HCT116 (cell line): ENCODE results near the gene RP9. TPM values are rescaled to one million over a fixed set of nuclear protein-coding genes. Genes with fewer than 3 reads are reported as not detected.

Experiments used
- ATAC-seq: fragments of 200-7000 bp; cut with Tn5 transposase; 2 replicates; pipeline ENCODE4 v1.9.1; 2020; ENCODE audit warnings: mild to moderate bottlenecking, moderate library complexity
- BruUV-seq: library from RNA; stranded (reverse); fragments of 400-500 nt; replicated peaks from 2 replicates; lab custom pipeline; 2021; lab: Mats Ljungman, UMichigan
- CTCF ChIA-PET: fragments of 300-600 bp; sonication (Branson Sonifier 250); formaldehyde crosslinking; loops from one replicate; lab custom pipeline; 2021; ENCODE audit warnings: antibody characterized with exemption; lab: Charles Lee
- POLR2A ChIA-PET: fragments of 300-600, 350-600 bp; sonication (Branson Sonifier 250); formaldehyde crosslinking; loops from one replicate; lab custom pipeline; 2021; ENCODE audit warnings: antibody characterized with exemption; lab: Charles Lee
- RAD21 ChIA-PET, 2 experiments: fragments of 300-600 bp; sonication (Branson Sonifier 250); formaldehyde crosslinking; loops; one replicate each; lab custom pipeline; 2023; ENCODE audit warnings: low total read pairs in 2 of 2; ENCODE audit not compliant: uncharacterized antibody in 2 of 2, unreplicated experiment in 2 of 2, low non-redundant PET in 1 of 2; lab: Charles Lee
- DNase-seq: peaks from one replicate; pipeline ENCODE4 v3.0.0-alpha.2; 2010; ENCODE audit warnings: low read depth, low spot score
- H2AFZ ChIP-seq: fragments of 200-600 bp; shearing (Covaris generic), sonication (generic); 2 replicates; pipeline ENCODE4 v1.6.1; 2017; ENCODE audit warnings: low read depth, mixed run types, mixed read lengths, antibody characterized with exemption, low read length; ENCODE audit not compliant: poor library complexity, severe bottlenecking
- H3K27ac ChIP-seq: 2 replicates; pipeline ENCODE4 v1.5.1; 2012; ENCODE audit warnings: low read depth, low read length
- H3K27me3 ChIP-seq: fragments of 200-600 bp; sonication (generic); 2 replicates; pipeline ENCODE4 v1.6.1; 2016; ENCODE audit warnings: mixed run types, low read length, mixed read lengths; ENCODE audit not compliant: insufficient read depth
- H3K36me3 ChIP-seq, 2 experiments: fragments of 200-500 bp in 1 of 2; fragments of 200-600 bp in 1 of 2; sonication (Bioruptor generic) in 1 of 2; sonication (generic) in 1 of 2; 2 replicates each; pipeline versions ENCODE4 v1.5.1 to v1.6.1; 2014 to 2016; ENCODE audit warnings: low read length in 2 of 2, inconsistent platforms in 1 of 2, mixed read lengths in 1 of 2, mixed run types in 1 of 2; ENCODE audit not compliant: insufficient read depth in 2 of 2, control insufficient read depth in 1 of 2
- H3K4me1 ChIP-seq, 2 experiments: fragments of 200-600 bp in 1 of 2; sonication (generic) in 1 of 2; 2 replicates each; pipeline versions ENCODE4 v1.5.1 to v1.6.1; 2012 to 2017; ENCODE audit warnings: low read length in 2 of 2, inconsistent platforms in 1 of 2, mild to moderate bottlenecking in 1 of 2, mixed read lengths in 1 of 2, mixed run types in 1 of 2, moderate library complexity in 1 of 2; ENCODE audit not compliant: insufficient read depth in 2 of 2, control insufficient read depth in 1 of 2
- H3K4me2 ChIP-seq: fragments of 200-600 bp; sonication (generic); 2 replicates; pipeline ENCODE4 v1.6.1; 2017; ENCODE audit warnings: mixed run types, low read length, mixed read lengths
- H3K4me3 ChIP-seq, 2 experiments: fragments of 200-600 bp in 1 of 2; sonication (generic) in 1 of 2; replicated peaks in 1 of 2; 2 replicates each; pipeline ENCODE4 v1.5.1; 2011 to 2016; ENCODE audit warnings: low read length in 2 of 2, control low read depth in 1 of 2, low read depth in 1 of 2, mild to moderate bottlenecking in 1 of 2, mixed read lengths in 1 of 2, mixed run types in 1 of 2
- H3K79me2 ChIP-seq: fragments of 200-600 bp; sonication (generic); 2 replicates; pipeline ENCODE4 v1.6.1; 2017; ENCODE audit warnings: mild to moderate bottlenecking, mixed run types, low read length, moderate library complexity, mixed read lengths; ENCODE audit not compliant: insufficient read depth
- H3K9ac ChIP-seq: fragments of 200-600 bp; sonication (generic); 2 replicates; pipeline ENCODE4 v1.6.1; 2016; ENCODE audit warnings: low read length, mixed read lengths
- H3K9me2 ChIP-seq: fragments of 200-600 bp; sonication (generic), shearing (Covaris generic); 2 replicates; pipeline ENCODE4 v1.6.1; 2017; ENCODE audit warnings: mixed run types, mild to moderate bottlenecking, moderate library complexity; ENCODE audit not compliant: insufficient read depth
- H3K9me3 ChIP-seq, 2 experiments: fragments of 200-500 bp in 1 of 2; fragments of 200-600 bp in 1 of 2; sonication (Bioruptor generic) in 1 of 2; sonication (generic) in 1 of 2; 2 replicates each; pipeline ENCODE4 v1.6.1; 2014 to 2017; ENCODE audit warnings: low read length in 2 of 2, mixed read lengths in 2 of 2, inconsistent platforms in 1 of 2, low read depth in 1 of 2, mild to moderate bottlenecking in 1 of 2, mixed run types in 1 of 2, moderate library complexity in 1 of 2; ENCODE audit not compliant: control insufficient read depth in 1 of 2, insufficient read depth in 1 of 2
- H4K20me1 ChIP-seq: fragments of 200-600 bp; sonication (generic), shearing (Covaris generic); 2 replicates; pipeline ENCODE4 v1.6.1; 2017; ENCODE audit warnings: mixed run types, mild to moderate bottlenecking, moderate library complexity; ENCODE audit not compliant: insufficient read depth
- ATF3 ChIP-seq: IDR thresholded peaks from 2 replicates; pipeline ENCODE4 v1.6.1; 2012
- CBX3 ChIP-seq: IDR thresholded peaks from 2 replicates; pipeline ENCODE4 v1.6.1; 2012; ENCODE audit warnings: low read depth
- CEBPB ChIP-seq: IDR thresholded peaks from 2 replicates; pipeline ENCODE4 v1.6.1; 2012; ENCODE audit warnings: low read depth
- CTCF ChIP-seq, 3 experiments: fragments of 200-600 bp in 1 of 3; sonication (generic) in 1 of 3; IDR thresholded peaks in 2 of 3; conservative IDR thresholded peaks in 1 of 3; 2 replicates each; pipeline ENCODE4 v1.5.1; 2012 to 2017; ENCODE audit warnings: low read depth in 2 of 3, low read length in 2 of 3, antibody characterized with exemption in 1 of 3, borderline replicate concordance in 1 of 3, control low read depth in 1 of 3, mild to moderate bottlenecking in 1 of 3, mixed read lengths in 1 of 3, mixed run types in 1 of 3, moderate library complexity in 1 of 3; ENCODE audit not compliant: insufficient read depth in 1 of 3
- EGR1 ChIP-seq: IDR thresholded peaks from 2 replicates; pipeline ENCODE4 v1.6.1; 2012; ENCODE audit warnings: low read depth
- FOSL1 ChIP-seq: IDR thresholded peaks from 2 replicates; pipeline ENCODE4 v1.6.1; 2012; ENCODE audit warnings: low read depth
- POLR2AphosphoS5 ChIP-seq: IDR thresholded peaks from 2 replicates; pipeline ENCODE4 v1.6.1; 2011; ENCODE audit warnings: mild to moderate bottlenecking, low read depth, low read length, moderate library complexity
- RAD21 ChIP-seq: IDR thresholded peaks from 2 replicates; pipeline ENCODE4 v1.6.1; 2012; ENCODE audit warnings: low read depth, mild to moderate bottlenecking
- REST ChIP-seq: IDR thresholded peaks from 2 replicates; pipeline ENCODE4 v1.6.1; 2012; ENCODE audit warnings: low read depth
- SP1 ChIP-seq: IDR thresholded peaks from 2 replicates; pipeline ENCODE4 v1.6.1; 2012; ENCODE audit warnings: low read depth
- YY1 ChIP-seq: IDR thresholded peaks from 2 replicates; pipeline ENCODE4 v1.6.1; 2011; ENCODE audit warnings: low read length, low read depth, moderate library complexity, mild to moderate bottlenecking; ENCODE audit not compliant: insufficient replicate concordance; ENCODE audit errors: extremely low read depth
- ZBTB33 ChIP-seq: IDR thresholded peaks from 2 replicates; pipeline ENCODE4 v1.6.1; 2011; ENCODE audit warnings: mild to moderate bottlenecking, low read length, moderate library complexity; ENCODE audit not compliant: insufficient replicate concordance; ENCODE audit errors: extremely low read depth
- ZFX ChIP-seq: fragments of 450-650 bp; IDR thresholded peaks from 2 replicates; pipeline ENCODE4 v1.6.1; 2017
- ZNF274 ChIP-seq: fragments of 200-500 bp; sonication (Bioruptor generic); IDR thresholded peaks from 2 replicates; pipeline ENCODE4 v1.6.1; 2014; ENCODE audit warnings: mild to moderate bottlenecking, low read depth, low read length, inconsistent platforms
- intact Hi-C: fragments of 100-400 bp; cut with micrococcal nuclease; formaldehyde crosslinking; loops from 2 replicates; pipeline ENCODE4 v1.10.0; 2022
- total RNA-seq: library from RNA; stranded (reverse); gene quantifications from one replicate; pipeline ENCODE4 v1.2.1, GENCODE V29; 2021; ENCODE audit not compliant: unreplicated experiment

The RP9 gene
- total RNA-seq, 1 experiment from 2014 or later = 14.2 TPM

- ChIA-PET RAD21 (no interaction called here), POLR2A (no interaction called here)
- Histone ChIP-seq H3K9ac (no peak overlapping the region), H2AFZ (no peak overlapping the region), H3K27me3 (no peaks in the 10 kb centered on the region), H3K79me2 (no peaks in the 10 kb centered on the region), H3K4me1 (no peaks in the 10 kb centered on the region), H3K9me3 (no peaks in the 10 kb centered on the region), H3K27ac (no peak overlapping the region), H3K9me2 (no peaks in the 10 kb centered on the region), H3K36me3 (no peaks in the 10 kb centered on the region), H4K20me1 (no peaks in the 10 kb centered on the region)
- BruUV-seq = no TSS peak
- DNase-seq (no peak), ATAC-seq (no peak)
- intact Hi-C loops = no loop called here
- TF ChIP-seq YY1 = no peak
- no peak for TF ChIP-seq CTCF (IDR thresholded peaks at IDR 0.05 in 2 of 3, conservative IDR thresholded peaks at IDR 0.05 in 1 of 3; ENCODE audit: borderline replicate concordance in 1 of 3, insufficient read depth in 1 of 3, low read depth in 2 of 3, low read length in 2 of 3)
- no peak for TF ChIP-seq SP1
- no peak for TF ChIP-seq CBX3
- no peak for TF ChIP-seq EGR1
- no peak for TF ChIP-seq ZNF274
- no peak for TF ChIP-seq REST
- no peak for TF ChIP-seq POLR2AphosphoS5
- TF ChIP-seq FOSL1 = no peak
- no peak for TF ChIP-seq CEBPB
- no peak for TF ChIP-seq ZBTB33
- TF ChIP-seq ATF3 = no peak
- no peak for TF ChIP-seq RAD21
- no peak for TF ChIP-seq ZFX
- TF ChIP-seq, all 23 proteins: peak for 0
- CTCF ChIA-PET = no interaction called here
- no peak overlapping the region for H3K4me3 ChIP-seq
- no peak overlapping the region for H3K4me2 ChIP-seq
These were observed 47.2 kb upstream of the RP9 start for GRCh38 chr7:33156441-33156840.
